Measurements from ENCODE around the gene CCKAR. TPM values are rescaled to one million over a fixed set of nuclear protein-coding genes. Genes with fewer than 3 reads are reported as not detected.

CCKAR gene
- total and polyA plus RNA-seq, 10 of the 15 experiments (the other 5 are each of a cell fraction or from before 2014, with no cell fraction given) = not detected

DNA sequence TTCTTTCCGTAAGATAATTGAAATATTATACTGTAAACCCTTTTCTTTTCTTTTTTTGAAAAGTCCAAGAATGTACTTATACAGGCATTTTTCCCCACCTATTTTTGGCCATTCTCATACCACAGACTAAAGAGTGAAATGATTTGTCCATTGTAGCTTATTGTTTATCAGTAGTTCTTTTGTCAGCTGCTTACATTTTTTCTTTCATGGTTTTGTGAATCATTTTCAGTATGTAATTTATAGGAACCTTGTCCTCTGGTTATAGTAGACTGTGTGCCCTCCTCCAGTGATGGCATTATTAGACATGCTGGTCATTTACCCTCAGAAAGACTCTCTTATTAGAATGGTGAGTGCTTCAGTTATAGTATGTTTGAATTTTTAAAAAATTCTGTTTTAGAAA, 56.7 kb downstream of the CCKAR start:
- H3K4me1 ChIP-seq (ENCODE audit: control insufficient read depth, insufficient read depth, low read length) = no peaks in the 10 kb centered on the region
- RAD21 ChIA-PET (ENCODE audit: unreplicated experiment) = interaction anchor here (1.4 kb wide), 1 partner anchor 351 kb away, joined by 3 read pairs; no protein-coding TSS in a partner anchor
- no peak overlapping the region for H3K9ac ChIP-seq (ENCODE audit: control insufficient read depth, insufficient read depth, low read length)
- no peaks in the 10 kb centered on the region for H3K79me2 ChIP-seq (ENCODE audit: control insufficient read depth, insufficient read depth, low read length)
- H3K27ac ChIP-seq (ENCODE audit: control insufficient read depth, insufficient read depth) = no peak overlapping the region
- no peak overlapping the region for H3K4me2 ChIP-seq (ENCODE audit: control insufficient read depth, insufficient read depth)
- H3K36me3 ChIP-seq (ENCODE audit: control insufficient read depth in 2 of 2, insufficient read depth in 2 of 2, low read length in 1 of 2) = peaks cover 4 to 14% of the 10 kb centered on the region in 2 experiments
- TF ChIP-seq, protein P1, sequence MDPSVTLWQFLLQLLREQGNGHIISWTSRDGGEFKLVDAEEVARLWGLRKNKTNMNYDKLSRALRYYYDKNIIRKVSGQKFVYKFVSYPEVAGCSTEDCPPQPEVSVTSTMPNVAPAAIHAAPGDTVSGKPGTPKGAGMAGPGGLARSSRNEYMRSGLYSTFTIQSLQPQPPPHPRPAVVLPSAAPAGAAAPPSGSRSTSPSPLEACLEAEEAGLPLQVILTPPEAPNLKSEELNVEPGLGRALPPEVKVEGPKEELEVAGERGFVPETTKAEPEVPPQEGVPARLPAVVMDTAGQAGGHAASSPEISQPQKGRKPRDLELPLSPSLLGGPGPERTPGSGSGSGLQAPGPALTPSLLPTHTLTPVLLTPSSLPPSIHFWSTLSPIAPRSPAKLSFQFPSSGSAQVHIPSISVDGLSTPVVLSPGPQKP (IDR thresholded peaks at IDR 0.05; ENCODE audit: low read depth, low read length) = no peak
- TF ChIP-seq PAX5 (IDR thresholded peaks at IDR 0.05; ENCODE audit: borderline replicate concordance, low read depth, low read length) = no peak
- TF ChIP-seq ASH2L (IDR thresholded peaks at IDR 0.05; ENCODE audit: borderline replicate concordance, low read depth) = no peak
- no peak for TF ChIP-seq CBX5 (IDR thresholded peaks at IDR 0.05; ENCODE audit: low read depth)
- TF ChIP-seq SUZ12 (IDR thresholded peaks at IDR 0.05; ENCODE audit: unreplicated experiment) = no peak
- TF ChIP-seq NFYB (IDR thresholded peaks at IDR 0.05; ENCODE audit: insufficient read depth, low read depth, low read length) = no peak
- TF ChIP-seq ESRRA (IDR thresholded peaks at IDR 0.05; ENCODE audit: low read length) = no peak
- TF ChIP-seq, protein P2, sequence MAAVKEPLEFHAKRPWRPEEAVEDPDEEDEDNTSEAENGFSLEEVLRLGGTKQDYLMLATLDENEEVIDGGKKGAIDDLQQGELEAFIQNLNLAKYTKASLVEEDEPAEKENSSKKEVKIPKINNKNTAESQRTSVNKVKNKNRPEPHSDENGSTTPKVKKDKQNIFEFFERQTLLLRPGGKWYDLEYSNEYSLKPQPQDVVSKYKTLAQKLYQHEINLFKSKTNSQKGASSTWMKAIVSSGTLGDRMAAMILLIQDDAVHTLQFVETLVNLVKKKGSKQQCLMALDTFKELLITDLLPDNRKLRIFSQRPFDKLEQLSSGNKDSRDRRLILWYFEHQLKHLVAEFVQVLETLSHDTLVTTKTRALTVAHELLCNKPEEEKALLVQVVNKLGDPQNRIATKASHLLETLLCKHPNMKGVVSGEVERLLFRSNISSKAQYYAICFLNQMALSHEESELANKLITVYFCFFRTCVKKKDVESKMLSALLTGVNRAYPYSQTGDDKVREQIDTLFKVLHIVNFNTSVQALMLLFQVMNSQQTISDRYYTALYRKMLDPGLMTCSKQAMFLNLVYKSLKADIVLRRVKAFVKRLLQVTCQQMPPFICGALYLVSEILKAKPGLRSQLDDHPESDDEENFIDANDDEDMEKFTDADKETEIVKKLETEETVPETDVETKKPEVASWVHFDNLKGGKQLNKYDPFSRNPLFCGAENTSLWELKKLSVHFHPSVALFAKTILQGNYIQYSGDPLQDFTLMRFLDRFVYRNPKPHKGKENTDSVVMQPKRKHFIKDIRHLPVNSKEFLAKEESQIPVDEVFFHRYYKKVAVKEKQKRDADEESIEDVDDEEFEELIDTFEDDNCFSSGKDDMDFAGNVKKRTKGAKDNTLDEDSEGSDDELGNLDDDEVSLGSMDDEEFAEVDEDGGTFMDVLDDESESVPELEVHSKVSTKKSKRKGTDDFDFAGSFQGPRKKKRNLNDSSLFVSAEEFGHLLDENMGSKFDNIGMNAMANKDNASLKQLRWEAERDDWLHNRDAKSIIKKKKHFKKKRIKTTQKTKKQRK (IDR thresholded peaks at IDR 0.05; ENCODE audit: low read depth, low read length) = no peak
- no peak for TF ChIP-seq MTA2 (IDR thresholded peaks at IDR 0.05; ENCODE audit: low read depth)
- no peak for TF ChIP-seq ZSCAN29 (IDR thresholded peaks at IDR 0.05)
- no peak for TF ChIP-seq ZNF24 (IDR thresholded peaks at IDR 0.05)
- TF ChIP-seq CBFB (IDR thresholded peaks at IDR 0.05; ENCODE audit: low read depth) = no peak
- TF ChIP-seq HCFC1 (IDR thresholded peaks at IDR 0.05; ENCODE audit: low read length) = no peak
- no peak for TF ChIP-seq MYC (IDR thresholded peaks at IDR 0.05; ENCODE audit: insufficient read depth, insufficient read length, insufficient replicate concordance, low read length, severe bottlenecking)
- no peak for TF ChIP-seq SRF (IDR thresholded peaks at IDR 0.05; ENCODE audit: low read depth in 2 of 2, low read length in 2 of 2)
- TF ChIP-seq NR2F1 (conservative IDR thresholded peaks at IDR 0.05) = no peak
- DNase-seq (ENCODE audit: low read depth, low spot score) (no peak), FAIRE-seq (no peak), ATAC-seq (no peak)
- H2AFZ ChIP-seq (ENCODE audit: control insufficient read depth, low read depth, low read length) = no peak overlapping the region
- POLR2A ChIA-PET = no interaction called here
- no TSS peak for BruUV-seq (replicated peaks)
- H3K9me3 ChIP-seq (replicated peaks; ENCODE audit: control insufficient read depth, insufficient read depth, low read length) = no peaks in the 10 kb centered on the region
- H4K20me1 ChIP-seq (ENCODE audit: control insufficient read depth, insufficient read depth) = no peaks in the 10 kb centered on the region
- SMC1A ChIA-PET (ENCODE audit: uncharacterized antibody, unreplicated experiment) = interaction anchor here (0.8 to 1.1 kb wide), 2 partner anchors 17 to 105 kb away, joined by 3 read pairs; no protein-coding TSS in a partner anchor
- intact Hi-C loops (cut with micrococcal nuclease; ENCODE audit: unreplicated experiment) (no loop called here), in situ Hi-C loops (cut with MboI) (no loop called here)
- no peaks in the 10 kb centered on the region for H3K27me3 ChIP-seq (replicated peaks in 1 of 2; ENCODE audit: control insufficient read depth in 2 of 2, insufficient read depth in 2 of 2, low read length in 1 of 2)
- 96% methylated on average over 1 of the region's 1 CpG for WGBS (ENCODE audit: insufficient coverage, insufficient replicate concordance, low lambda C conversion rate, missing lambda C conversion rate)
- H3K4me3 ChIP-seq = no peak overlapping the region
- CTCF ChIA-PET = interaction anchor here (0.8 to 1.4 kb wide), 5 partner anchors 23 to 576 kb away, joined by 3 read pairs; no protein-coding TSS in a partner anchor

All from GM12878 (cell line).